ENCODE results near the gene NOX5.

NOX5 gene

DNA sequence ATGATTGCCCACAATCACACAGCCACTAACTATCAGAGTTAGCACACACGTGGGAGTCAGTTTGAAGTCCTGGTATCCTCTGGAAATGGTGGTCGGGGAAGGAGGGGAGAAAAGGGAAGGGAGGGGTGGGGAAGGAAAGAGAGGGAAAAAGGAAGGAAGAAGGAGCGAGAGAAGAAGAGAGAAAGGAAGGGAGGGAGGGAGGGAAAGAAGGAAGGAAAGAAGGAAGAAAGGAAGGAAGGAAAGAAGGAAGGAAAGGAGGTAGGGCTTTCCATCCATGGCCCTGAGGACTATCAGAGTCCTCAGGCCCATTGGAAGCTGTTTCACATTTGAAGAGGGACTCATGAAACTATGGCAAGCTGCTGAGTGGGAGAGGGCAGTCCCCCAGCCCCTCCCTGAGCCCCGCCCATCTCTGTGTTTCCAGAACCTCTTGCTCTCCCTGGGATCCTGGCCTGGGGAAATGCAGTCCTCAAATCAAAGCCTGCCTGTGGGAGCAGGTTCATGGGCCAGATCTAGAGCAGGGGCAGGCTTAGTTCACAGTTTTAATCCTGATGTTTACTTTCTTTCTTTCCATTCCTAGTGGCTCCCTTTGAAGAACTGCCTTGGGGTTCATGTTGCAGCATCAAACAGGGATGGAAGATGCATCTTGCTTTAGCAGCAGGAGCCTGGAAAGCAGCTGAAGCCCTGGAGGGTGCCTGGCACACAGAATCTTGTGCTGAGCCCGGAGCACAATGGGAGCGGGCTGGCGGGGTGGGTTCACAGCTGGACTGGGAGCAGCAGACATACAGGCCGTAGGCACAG, 79.8 kb downstream of the NOX5 start:
- no peaks in the 10 kb centered on the region for H3K79me2 ChIP-seq (ENCODE audit: low read length)
- no peaks in the 10 kb centered on the region for H3K36me3 ChIP-seq (replicated peaks; ENCODE audit: low read depth, low read length)
- H3K4me2 ChIP-seq (ENCODE audit: low read length): no peak overlapping the region
- no peaks in the 10 kb centered on the region for H3K4me1 ChIP-seq (ENCODE audit: low read length)
- H2AFZ ChIP-seq (ENCODE audit: low read depth, low read length): no peak overlapping the region
- peaks cover 25% of the 10 kb centered on the region for H3K27me3 ChIP-seq (ENCODE audit: low read depth, low read length)
- no peaks in the 10 kb centered on the region for H4K20me1 ChIP-seq (ENCODE audit: insufficient read depth, low read length)
- no peaks in the 10 kb centered on the region for H3K9me3 ChIP-seq (ENCODE audit: insufficient read depth, low read length)
- H3K4me3 ChIP-seq (ENCODE audit: low read length): no peak overlapping the region
- no peak overlapping the region for H3K27ac ChIP-seq (ENCODE audit: low read length)
- no peak overlapping the region for H3K9ac ChIP-seq (ENCODE audit: low read length)
- TF ChIP-seq EZH2phosphoT487 (IDR thresholded peaks at IDR 0.05; ENCODE audit: low read depth): no peak
- TF ChIP-seq, protein P1, sequence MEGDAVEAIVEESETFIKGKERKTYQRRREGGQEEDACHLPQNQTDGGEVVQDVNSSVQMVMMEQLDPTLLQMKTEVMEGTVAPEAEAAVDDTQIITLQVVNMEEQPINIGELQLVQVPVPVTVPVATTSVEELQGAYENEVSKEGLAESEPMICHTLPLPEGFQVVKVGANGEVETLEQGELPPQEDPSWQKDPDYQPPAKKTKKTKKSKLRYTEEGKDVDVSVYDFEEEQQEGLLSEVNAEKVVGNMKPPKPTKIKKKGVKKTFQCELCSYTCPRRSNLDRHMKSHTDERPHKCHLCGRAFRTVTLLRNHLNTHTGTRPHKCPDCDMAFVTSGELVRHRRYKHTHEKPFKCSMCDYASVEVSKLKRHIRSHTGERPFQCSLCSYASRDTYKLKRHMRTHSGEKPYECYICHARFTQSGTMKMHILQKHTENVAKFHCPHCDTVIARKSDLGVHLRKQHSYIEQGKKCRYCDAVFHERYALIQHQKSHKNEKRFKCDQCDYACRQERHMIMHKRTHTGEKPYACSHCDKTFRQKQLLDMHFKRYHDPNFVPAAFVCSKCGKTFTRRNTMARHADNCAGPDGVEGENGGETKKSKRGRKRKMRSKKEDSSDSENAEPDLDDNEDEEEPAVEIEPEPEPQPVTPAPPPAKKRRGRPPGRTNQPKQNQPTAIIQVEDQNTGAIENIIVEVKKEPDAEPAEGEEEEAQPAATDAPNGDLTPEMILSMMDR (IDR thresholded peaks at IDR 0.05; ENCODE audit: low read depth, low read length): no peak

DNA sequence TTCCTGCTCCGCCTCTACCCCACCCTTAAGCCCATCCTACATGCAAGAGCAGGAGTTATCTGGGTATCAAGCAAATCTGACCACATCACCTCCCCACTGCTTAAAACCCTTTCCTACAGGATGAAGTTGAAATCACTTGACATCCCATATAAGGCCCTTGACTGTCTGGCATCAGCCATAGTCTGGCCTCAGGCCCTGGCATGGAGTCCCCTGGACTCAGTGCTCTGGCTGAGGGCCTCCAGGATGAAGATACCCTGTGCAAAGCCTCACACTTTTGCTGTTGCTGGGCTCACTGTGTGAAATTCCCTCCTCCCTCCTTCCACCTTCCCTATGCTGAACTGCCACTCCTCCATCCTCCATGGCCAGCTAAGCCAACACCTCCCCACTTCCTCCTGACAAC, 80.8 kb downstream of the NOX5 start:
- H3K27ac ChIP-seq (ENCODE audit: low read length): no peak overlapping the region
- H3K79me2 ChIP-seq (ENCODE audit: low read length): no peaks in the 10 kb centered on the region
- no peak overlapping the region for H2AFZ ChIP-seq (ENCODE audit: low read depth, low read length)
- H3K4me2 ChIP-seq (ENCODE audit: low read length): no peak overlapping the region
- TF ChIP-seq EZH2phosphoT487 (IDR thresholded peaks at IDR 0.05; ENCODE audit: low read depth): no peak
- TF ChIP-seq, protein P1 (IDR thresholded peaks at IDR 0.05; ENCODE audit: low read depth, low read length): no peak
- no peak overlapping the region for H3K4me3 ChIP-seq (ENCODE audit: low read length)
- H3K9ac ChIP-seq (ENCODE audit: low read length): no peak overlapping the region
- peaks cover 22% of the 10 kb centered on the region for H3K27me3 ChIP-seq (ENCODE audit: low read depth, low read length)
- no peaks in the 10 kb centered on the region for H3K9me3 ChIP-seq (ENCODE audit: insufficient read depth, low read length)
- H4K20me1 ChIP-seq (ENCODE audit: insufficient read depth, low read length): no peaks in the 10 kb centered on the region
- no peaks in the 10 kb centered on the region for H3K4me1 ChIP-seq (ENCODE audit: low read length)
- H3K36me3 ChIP-seq (replicated peaks; ENCODE audit: low read depth, low read length): no peaks in the 10 kb centered on the region

DNA sequence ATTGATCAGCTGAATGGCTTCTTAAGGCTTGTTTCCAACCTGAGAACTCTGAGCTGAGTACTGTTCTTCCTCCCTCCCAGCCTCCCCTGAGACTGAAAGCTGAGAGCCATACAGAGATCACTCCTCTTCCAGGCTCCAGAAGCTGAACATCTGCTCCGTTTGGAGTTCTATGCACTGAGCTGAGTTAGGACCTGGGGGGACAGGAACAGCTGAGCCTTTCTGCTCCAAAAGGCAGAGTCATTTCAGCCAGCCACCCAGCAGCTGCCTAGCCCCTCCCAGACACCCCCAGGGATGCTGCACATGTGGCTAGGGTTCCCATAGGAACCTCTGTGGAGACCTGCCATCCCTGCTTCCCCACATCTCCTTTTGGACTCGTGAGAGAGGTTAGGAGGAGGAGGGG, 81.7 kb downstream of the NOX5 start:
- Histone ChIP-seq H3K4me2 (ENCODE audit: low read length) (no peak overlapping the region), H3K9me3 (ENCODE audit: insufficient read depth, low read length) (no peaks in the 10 kb centered on the region), H2AFZ (ENCODE audit: low read depth, low read length) (no peak overlapping the region), H3K27ac (ENCODE audit: low read length) (no peak overlapping the region), H3K4me3 (ENCODE audit: low read length) (no peak overlapping the region), H3K79me2 (ENCODE audit: low read length) (no peaks in the 10 kb centered on the region), H3K4me1 (ENCODE audit: low read length) (no peaks in the 10 kb centered on the region), H3K9ac (ENCODE audit: low read length) (no peak overlapping the region), H3K27me3 (ENCODE audit: low read depth, low read length) (peaks cover 19% of the 10 kb centered on the region), H3K36me3 (replicated peaks; ENCODE audit: low read depth, low read length) (no peaks in the 10 kb centered on the region), H4K20me1 (ENCODE audit: insufficient read depth, low read length) (no peaks in the 10 kb centered on the region)
- TF ChIP-seq EZH2phosphoT487 (IDR thresholded peaks at IDR 0.05; ENCODE audit: low read depth): no peak
- TF ChIP-seq, protein P1 (IDR thresholded peaks at IDR 0.05; ENCODE audit: low read depth, low read length): no peak

DNA sequence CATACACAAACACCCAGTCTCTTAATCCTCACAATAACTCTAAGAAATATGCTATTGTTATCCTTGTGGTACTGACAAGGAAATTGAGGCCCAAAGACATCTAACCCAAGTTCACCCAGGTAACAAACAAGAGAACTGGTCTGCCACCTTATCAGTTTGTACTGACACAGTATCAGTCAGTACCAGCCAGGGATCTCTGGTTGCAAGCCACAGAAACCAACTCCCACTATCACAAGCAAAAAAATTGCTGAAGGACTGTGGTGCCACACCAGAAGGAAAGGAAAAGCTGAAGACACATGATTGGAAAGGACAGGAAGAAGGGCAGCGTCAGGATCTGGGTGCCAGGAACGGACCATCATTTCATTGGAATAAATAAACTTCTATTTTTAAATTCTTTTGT, 82.1 kb downstream of the NOX5 start:
- no peak overlapping the region for H3K9ac ChIP-seq (ENCODE audit: low read length)
- H3K4me3 ChIP-seq (ENCODE audit: low read length): no peak overlapping the region
- no peak overlapping the region for H2AFZ ChIP-seq (ENCODE audit: low read depth, low read length)
- no peaks in the 10 kb centered on the region for H3K79me2 ChIP-seq (ENCODE audit: low read length)
- H3K9me3 ChIP-seq (ENCODE audit: insufficient read depth, low read length): no peaks in the 10 kb centered on the region
- no peaks in the 10 kb centered on the region for H4K20me1 ChIP-seq (ENCODE audit: insufficient read depth, low read length)
- H3K36me3 ChIP-seq (replicated peaks; ENCODE audit: low read depth, low read length): no peaks in the 10 kb centered on the region
- H3K27me3 ChIP-seq (ENCODE audit: low read depth, low read length): peaks cover 15% of the 10 kb centered on the region
- TF ChIP-seq EZH2phosphoT487 (IDR thresholded peaks at IDR 0.05; ENCODE audit: low read depth): no peak
- TF ChIP-seq, protein P1 (IDR thresholded peaks at IDR 0.05; ENCODE audit: low read depth, low read length): no peak
- no peak overlapping the region for H3K4me2 ChIP-seq (ENCODE audit: low read length)
- no peak overlapping the region for H3K27ac ChIP-seq (ENCODE audit: low read length)
- H3K4me1 ChIP-seq (ENCODE audit: low read length): no peaks in the 10 kb centered on the region
